LNCaP clone FGC (cell line): ENCODE data around the gene RPS10.

ENCODE experiments used
- DNase-seq: peaks from one replicate; pipeline ENCODE4 v3.0.0-alpha.2; 2011; ENCODE audit warnings: low read depth
- H3K4me3 ChIP-seq: 2 replicates; pipeline ENCODE4 v1.5.1; 2011; ENCODE audit warnings: mild to moderate bottlenecking, low read depth, low read length, control low read depth
- TF ChIP-seq, protein P1 (sequence below): IDR thresholded peaks from 2 replicates; pipeline ENCODE4 v1.5.1; 2012; ENCODE audit warnings: mild to moderate bottlenecking; ENCODE audit not compliant: control insufficient read depth, insufficient read depth; ENCODE audit errors: extremely low read depth

RPS10 gene

DNA sequence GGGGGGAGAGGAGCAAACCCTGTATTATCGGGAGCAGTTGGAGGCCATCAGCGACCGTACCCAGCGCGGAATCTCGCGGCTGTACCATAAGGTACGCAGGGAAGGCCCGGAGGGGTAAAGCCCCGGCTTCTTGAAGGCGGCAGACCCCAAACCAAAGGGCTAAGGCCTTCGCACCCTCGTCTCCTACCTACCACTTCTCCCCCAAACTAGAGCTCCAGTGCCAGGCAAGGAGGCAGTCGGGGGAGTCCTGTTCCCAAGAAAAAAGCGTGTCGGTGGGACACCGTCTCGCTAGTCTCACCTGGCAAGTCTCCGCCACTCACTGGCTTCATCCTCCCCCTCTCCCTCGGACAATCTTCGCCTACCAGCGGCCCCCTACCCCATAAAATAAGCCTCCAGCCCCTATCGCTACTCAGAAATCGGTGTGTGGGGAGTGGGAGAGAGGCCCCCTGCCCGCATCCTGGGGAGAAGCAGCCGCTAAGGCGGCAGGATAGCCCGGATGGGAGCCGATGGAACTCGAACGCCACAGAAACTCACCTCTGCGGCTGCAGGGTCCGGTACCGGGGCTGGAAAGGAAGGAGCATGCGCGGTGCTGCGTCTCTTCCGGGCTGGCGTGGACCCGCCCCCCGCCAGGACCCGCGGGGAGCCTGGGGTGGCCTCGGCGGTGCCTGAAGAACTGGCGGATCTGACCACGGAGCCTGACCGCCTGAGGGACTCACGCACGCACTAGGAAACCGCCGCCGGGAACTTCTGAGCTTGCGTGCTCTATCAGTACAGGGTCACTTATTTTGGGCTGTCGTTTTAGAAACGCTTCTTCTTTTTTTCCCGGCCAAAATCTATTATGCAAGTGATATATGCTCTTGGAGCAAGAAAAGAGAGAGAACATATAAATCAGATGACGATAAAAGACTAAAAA lies at the start of gene RPS10:
Gene RPS10 (minus strand): TSS at position 572 of the 913 bp plus-strand sequence. CDS start 848 bp downstream, outside the sequence.
- peak within 1 kb of the TSS; percentile 98 for H3K4me3 ChIP-seq
- TF ChIP-seq, protein P1, sequence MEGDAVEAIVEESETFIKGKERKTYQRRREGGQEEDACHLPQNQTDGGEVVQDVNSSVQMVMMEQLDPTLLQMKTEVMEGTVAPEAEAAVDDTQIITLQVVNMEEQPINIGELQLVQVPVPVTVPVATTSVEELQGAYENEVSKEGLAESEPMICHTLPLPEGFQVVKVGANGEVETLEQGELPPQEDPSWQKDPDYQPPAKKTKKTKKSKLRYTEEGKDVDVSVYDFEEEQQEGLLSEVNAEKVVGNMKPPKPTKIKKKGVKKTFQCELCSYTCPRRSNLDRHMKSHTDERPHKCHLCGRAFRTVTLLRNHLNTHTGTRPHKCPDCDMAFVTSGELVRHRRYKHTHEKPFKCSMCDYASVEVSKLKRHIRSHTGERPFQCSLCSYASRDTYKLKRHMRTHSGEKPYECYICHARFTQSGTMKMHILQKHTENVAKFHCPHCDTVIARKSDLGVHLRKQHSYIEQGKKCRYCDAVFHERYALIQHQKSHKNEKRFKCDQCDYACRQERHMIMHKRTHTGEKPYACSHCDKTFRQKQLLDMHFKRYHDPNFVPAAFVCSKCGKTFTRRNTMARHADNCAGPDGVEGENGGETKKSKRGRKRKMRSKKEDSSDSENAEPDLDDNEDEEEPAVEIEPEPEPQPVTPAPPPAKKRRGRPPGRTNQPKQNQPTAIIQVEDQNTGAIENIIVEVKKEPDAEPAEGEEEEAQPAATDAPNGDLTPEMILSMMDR, result 0 out of 2 replicates have a peak, but pooled peaks have one; percentile 8
- DNase-seq, result peak; percentile 75

DNA sequence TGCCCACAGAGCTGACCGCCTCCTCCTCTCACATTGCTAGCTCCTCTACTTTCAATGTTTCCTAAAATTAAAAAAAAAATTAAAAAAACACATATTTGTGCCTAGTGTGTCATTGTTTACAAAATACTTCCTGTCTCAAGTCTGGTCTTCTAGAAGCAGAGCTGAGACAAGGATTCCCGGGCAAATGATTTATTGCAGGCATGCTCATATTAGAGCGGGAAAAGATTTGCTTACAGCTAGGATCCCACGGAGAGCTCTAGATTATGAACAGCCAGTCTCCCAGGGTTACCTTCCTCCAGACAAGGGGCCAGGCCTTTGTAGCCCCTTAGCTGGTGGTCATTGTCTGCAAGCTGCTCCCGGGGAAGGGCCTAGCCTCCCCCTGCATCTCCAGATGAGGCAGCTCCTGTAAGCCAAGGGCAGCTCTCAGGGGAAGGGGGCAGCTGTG lies 49.4 kb upstream of the RPS10 start:
- TF ChIP-seq, protein P1, result no peak
- DNase-seq, result no peak
- H3K4me3 ChIP-seq, result no peak overlapping the region

DNA sequence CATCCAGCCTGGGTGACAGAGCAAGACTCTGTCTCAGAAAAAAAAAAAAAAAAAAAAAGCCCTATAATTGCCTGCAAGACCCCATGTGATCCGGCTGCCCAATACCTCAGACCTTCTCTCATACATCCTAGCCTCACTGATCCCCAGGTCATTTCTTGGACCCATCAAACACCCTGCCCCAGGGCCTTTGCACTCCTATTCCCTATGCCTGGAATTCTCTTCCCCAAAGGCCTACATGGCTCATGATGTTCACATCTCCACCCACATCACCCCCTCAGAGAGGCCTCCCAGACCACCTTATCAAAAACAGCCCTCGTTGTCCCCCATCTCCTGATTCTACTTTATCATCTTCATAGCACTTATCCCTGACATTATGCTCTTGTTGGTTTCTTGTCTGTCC lies 48.9 kb upstream of the RPS10 start:
- TF ChIP-seq, protein P1, result no peak

DNA sequence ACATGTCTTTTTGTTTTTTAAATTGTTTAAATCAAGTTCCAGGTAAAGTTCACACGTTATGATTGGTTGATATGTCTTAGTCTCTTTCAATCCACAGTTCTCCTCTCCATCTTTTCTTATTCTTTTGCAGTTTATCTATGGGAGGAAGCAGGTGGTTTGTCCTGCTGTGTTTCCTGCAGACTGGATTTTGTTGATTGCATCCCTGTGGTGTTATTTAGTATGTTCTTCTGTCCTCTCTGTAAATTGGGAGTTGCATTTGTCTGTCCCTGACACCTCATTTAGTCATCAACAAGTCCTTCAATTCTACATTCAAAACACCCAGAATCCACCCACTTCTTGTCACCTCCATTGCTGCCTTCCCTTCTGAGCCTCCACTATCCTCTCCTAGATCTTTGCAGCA lies 48.1 kb upstream of the RPS10 start:
- DNase-seq, result no peak
- no peak overlapping the region for H3K4me3 ChIP-seq
- TF ChIP-seq, protein P1, result no peak

More for the DNA sequence above, 48.9 kb upstream of the RPS10 start:
- DNase-seq, result no peak
- H3K4me3 ChIP-seq, result no peak overlapping the region

DNA sequence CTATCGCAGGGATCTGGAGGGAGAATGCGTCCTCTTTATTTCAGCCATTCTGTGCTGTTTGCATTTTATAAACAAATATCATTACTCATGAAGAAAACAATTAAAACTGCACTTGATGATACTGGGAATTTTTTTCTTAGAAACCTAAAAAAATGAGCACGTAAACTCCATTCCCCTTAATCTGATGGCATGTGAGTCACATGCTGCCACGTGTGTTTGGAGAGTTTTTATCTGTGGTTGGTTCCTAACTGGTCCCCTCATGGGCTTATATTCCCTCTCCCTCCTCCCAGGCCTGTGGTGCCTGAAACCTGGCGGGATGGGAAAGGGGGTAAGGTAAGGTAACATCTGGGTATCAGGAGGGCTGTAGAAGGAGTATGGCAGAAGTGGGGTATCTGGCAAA lies 46.6 kb upstream of the RPS10 start:
- H3K4me3 ChIP-seq, result no peak overlapping the region
- DNase-seq, result no peak
- TF ChIP-seq, protein P1, result no peak

DNA sequence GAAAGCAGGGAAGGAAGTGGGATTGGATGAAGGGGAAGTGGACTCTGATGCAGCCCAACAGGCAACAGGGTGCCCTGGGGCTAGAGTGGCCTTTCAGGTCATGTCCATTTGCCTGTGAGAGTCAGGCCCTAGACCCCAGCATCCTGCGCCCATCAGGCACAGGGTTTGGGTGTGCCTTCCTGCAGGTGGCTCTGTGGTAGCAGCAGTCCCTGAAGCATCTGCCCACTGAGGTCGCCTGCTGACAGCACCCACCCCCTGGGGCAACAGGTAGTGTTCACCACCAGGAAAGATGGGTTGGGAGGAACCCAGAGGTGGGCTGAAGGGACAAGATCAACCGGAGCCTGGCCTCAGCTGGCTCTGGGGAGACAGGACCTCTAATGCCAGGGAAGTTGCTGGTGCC lies 43.6 kb upstream of the RPS10 start:
- TF ChIP-seq, protein P1, result no peak
- no peak for DNase-seq
- no peak overlapping the region for H3K4me3 ChIP-seq
